HEK293 (cell line): ENCODE measurements around the gene FZR1.

Experiments
- PBX3 ChIP-seq: sonication (generic); formaldehyde crosslinking; IDR thresholded peaks from 2 replicates; pipeline ENCODE4 v1.8.1; 2022; ENCODE audit warnings: mild to moderate bottlenecking, moderate library complexity, missing genetic modification reagents
- REPIN1 ChIP-seq: fragments of 450-650 bp; formaldehyde crosslinking; IDR thresholded peaks from 2 replicates; pipeline ENCODE4 v1.5.1; 2017; ENCODE audit warnings: missing biosample characterization, missing genetic modification characterization, low read depth
- SCRT2 ChIP-seq: fragments of 450-650 bp; formaldehyde crosslinking; IDR thresholded peaks from 2 replicates; pipeline ENCODE4 v1.5.1; 2016; ENCODE audit warnings: missing biosample characterization, missing genetic modification characterization
- ZBTB48 ChIP-seq: fragments of 450-650 bp; formaldehyde crosslinking; IDR thresholded peaks from 2 replicates; pipeline ENCODE4 v1.5.1; 2016; ENCODE audit warnings: missing biosample characterization, missing genetic modification characterization
- ZEB2 ChIP-seq: fragments of 450-650 bp; formaldehyde crosslinking; IDR thresholded peaks from 2 replicates; pipeline ENCODE4 v1.5.1; 2016; ENCODE audit warnings: missing biosample characterization, missing genetic modification characterization
- ZFHX2 ChIP-seq: fragments of 450-650 bp; formaldehyde crosslinking; conservative IDR thresholded peaks from 2 replicates; pipeline ENCODE4 v1.5.1; 2016; ENCODE audit warnings: missing biosample characterization, missing genetic modification characterization
- ZNF138 ChIP-seq: fragments of 450-650 bp; formaldehyde crosslinking; IDR thresholded peaks from 2 replicates; pipeline ENCODE4 v1.5.1; 2016; ENCODE audit warnings: missing biosample characterization, missing genetic modification characterization, borderline replicate concordance
- ZNF214 ChIP-seq: fragments of 450-650 bp; formaldehyde crosslinking; IDR thresholded peaks from 2 replicates; pipeline ENCODE4 v1.5.1; 2017; ENCODE audit warnings: missing biosample characterization, mild to moderate bottlenecking, missing genetic modification characterization, borderline replicate concordance
- ZNF23 ChIP-seq: fragments of 450-650 bp; formaldehyde crosslinking; IDR thresholded peaks from 2 replicates; pipeline ENCODE4 v1.5.1; 2016; ENCODE audit warnings: missing biosample characterization, missing genetic modification characterization, borderline replicate concordance
- ZNF239 ChIP-seq: fragments of 450-650 bp; formaldehyde crosslinking; IDR thresholded peaks from 2 replicates; pipeline ENCODE4 v1.5.1; 2016; ENCODE audit warnings: missing biosample characterization, missing genetic modification characterization
- ZNF274 ChIP-seq, 2 experiments: fragments of 200-500 bp in 1 of 2; fragments of 450-650 bp in 1 of 2; sonication (Bioruptor generic) in 1 of 2; formaldehyde crosslinking in 1 of 2; IDR thresholded peaks; 2 replicates each; pipeline versions ENCODE4 v1.5.1 to v1.6.1; 2014 to 2016; ENCODE audit warnings: borderline replicate concordance in 1 of 2, inconsistent platforms in 1 of 2, low read length in 1 of 2, missing biosample characterization in 1 of 2, missing genetic modification characterization in 1 of 2
- ZNF302 ChIP-seq: fragments of 450-650 bp; formaldehyde crosslinking; IDR thresholded peaks from 2 replicates; pipeline ENCODE4 v1.5.1; 2016; ENCODE audit warnings: missing biosample characterization, missing genetic modification characterization, low read depth
- ZNF324 ChIP-seq: fragments of 450-650 bp; formaldehyde crosslinking; IDR thresholded peaks from 2 replicates; pipeline ENCODE4 v1.5.1; 2016; ENCODE audit warnings: missing biosample characterization, missing genetic modification characterization
- ZNF350 ChIP-seq: fragments of 450-650 bp; formaldehyde crosslinking; IDR thresholded peaks from 2 replicates; pipeline ENCODE4 v1.5.0; 2017; ENCODE audit warnings: missing biosample characterization, mild to moderate bottlenecking, missing genetic modification characterization
- ZNF391 ChIP-seq: fragments of 450-650 bp; formaldehyde crosslinking; IDR thresholded peaks from 2 replicates; pipeline ENCODE4 v1.5.1; 2016; ENCODE audit warnings: low read depth, missing biosample characterization, missing genetic modification characterization, borderline replicate concordance
- ZNF394 ChIP-seq: fragments of 450-650 bp; formaldehyde crosslinking; IDR thresholded peaks from 2 replicates; pipeline ENCODE4 v1.5.1; 2016; ENCODE audit warnings: missing biosample characterization, missing genetic modification characterization, mild to moderate bottlenecking, moderate library complexity, borderline replicate concordance
- ZNF501 ChIP-seq: fragments of 450-650 bp; formaldehyde crosslinking; IDR thresholded peaks from 2 replicates; pipeline ENCODE4 v1.5.1; 2016; ENCODE audit warnings: missing biosample characterization, missing genetic modification characterization
- ZNF558 ChIP-seq: fragments of 450-650 bp; formaldehyde crosslinking; IDR thresholded peaks from 2 replicates; pipeline ENCODE4 v1.5.1; 2016; ENCODE audit warnings: missing biosample characterization, missing genetic modification characterization
- ZNF621 ChIP-seq: fragments of 450-650 bp; formaldehyde crosslinking; IDR thresholded peaks from 2 replicates; pipeline ENCODE4 v1.5.1; 2017; ENCODE audit warnings: missing biosample characterization, missing genetic modification characterization
- ZNF626 ChIP-seq: fragments of 450-650 bp; sonication (Bioruptor Pico); formaldehyde crosslinking; IDR thresholded peaks from 2 replicates; pipeline ENCODE4 v1.5.1; 2018; ENCODE audit warnings: missing biosample characterization, missing genetic modification characterization, inconsistent platforms
- ZNF707 ChIP-seq: fragments of 450-650 bp; formaldehyde crosslinking; IDR thresholded peaks from 2 replicates; pipeline ENCODE4 v1.5.1; 2016; ENCODE audit warnings: missing biosample characterization, missing genetic modification characterization
- ZNF76 ChIP-seq: fragments of 450-650 bp; formaldehyde crosslinking; IDR thresholded peaks from 2 replicates; pipeline ENCODE4; 2016; ENCODE audit warnings: low read depth, missing biosample characterization, missing genetic modification characterization, borderline replicate concordance
- ZNF792 ChIP-seq: fragments of 450-650 bp; formaldehyde crosslinking; IDR thresholded peaks from 2 replicates; pipeline ENCODE4 v1.5.1; 2016; ENCODE audit warnings: missing biosample characterization, missing genetic modification characterization
- ZNF837 ChIP-seq: fragments of 450-650 bp; formaldehyde crosslinking; IDR thresholded peaks from 2 replicates; pipeline ENCODE4 v1.5.1; 2016; ENCODE audit warnings: missing biosample characterization, missing genetic modification characterization
- ZXDB ChIP-seq: fragments of 450-650 bp; formaldehyde crosslinking; IDR thresholded peaks from 2 replicates; pipeline ENCODE4 v1.5.1; 2016; ENCODE audit warnings: missing biosample characterization, missing genetic modification characterization
- TF ChIP-seq, protein P1 (sequence below): fragments of 450-650 bp; formaldehyde crosslinking; IDR thresholded peaks from 2 replicates; pipeline ENCODE4 v1.5.1; 2017; ENCODE audit warnings: missing biosample characterization, missing genetic modification characterization
- TF ChIP-seq, protein P2 (sequence below): fragments of 450-650 bp; formaldehyde crosslinking; IDR thresholded peaks from 2 replicates; pipeline ENCODE4 v1.5.1; 2017; ENCODE audit warnings: missing biosample characterization, mild to moderate bottlenecking, missing genetic modification characterization, moderate library complexity
- TF ChIP-seq, protein P3 (sequence below): fragments of 450-650 bp; formaldehyde crosslinking; IDR thresholded peaks from 2 replicates; pipeline ENCODE4 v1.5.1; 2016; ENCODE audit warnings: missing biosample characterization, missing genetic modification characterization
- TF ChIP-seq, protein P4 (sequence below): fragments of 450-650 bp; formaldehyde crosslinking; IDR thresholded peaks from 2 replicates; pipeline ENCODE4 v1.5.1; 2016; ENCODE audit warnings: missing biosample characterization, missing genetic modification characterization

Gene FZR1

DNA sequence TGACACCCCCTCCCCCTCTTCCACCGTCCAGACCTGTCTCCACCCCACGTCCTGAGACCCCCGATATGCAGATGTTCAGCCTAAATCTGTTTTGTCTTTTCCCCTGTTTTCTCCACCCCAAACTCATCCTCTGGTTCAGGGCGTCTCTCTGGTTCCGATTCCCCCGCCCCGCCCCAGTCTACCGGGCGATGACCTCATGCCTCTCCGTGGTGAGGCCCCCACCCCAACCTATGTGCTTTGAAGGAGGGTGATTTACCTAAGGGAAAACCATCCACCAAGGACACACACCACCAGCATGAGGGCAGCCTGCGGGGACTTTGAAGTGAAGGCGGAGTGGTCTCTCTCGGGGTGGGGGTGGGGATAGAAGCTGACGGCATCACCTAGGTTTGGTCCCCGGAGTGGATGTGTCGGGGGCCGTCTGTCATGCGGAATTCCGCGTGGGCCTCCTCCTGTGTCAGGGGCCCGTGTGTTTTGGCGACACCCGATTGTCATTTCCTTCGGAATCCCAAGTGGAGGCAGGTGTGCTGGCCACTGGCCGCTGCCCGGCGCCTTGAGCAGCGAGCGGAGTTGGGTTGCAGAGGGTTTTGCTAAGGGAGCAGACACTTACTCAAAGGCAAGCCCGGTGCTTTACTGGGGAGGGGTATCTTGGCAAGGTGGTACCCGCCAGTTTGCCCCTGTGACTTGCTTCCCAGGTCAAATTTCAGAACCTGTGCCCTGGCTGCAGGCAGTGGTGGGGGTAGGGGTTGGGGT, 1.4 kb downstream of the FZR1 start (continued):
- no peak for TF ChIP-seq PBX3 (CRISPR knock-in tag)
- no peak for TF ChIP-seq ZNF621
- TF ChIP-seq ZNF302 (tag by site-specific recombination), result no peak
- TF ChIP-seq ZBTB48 (tag by site-specific recombination), result 0 out of 2 replicates have a peak, but pooled peaks have one; percentile 39
- no peak for TF ChIP-seq ZNF274 (IDR thresholded peaks at IDR 0.05; ENCODE audit: low read length)
- no peak for TF ChIP-seq ZNF274 (tag by site-specific recombination; IDR thresholded peaks at IDR 0.05; ENCODE audit: borderline replicate concordance)
- TF ChIP-seq ZNF391 (tag by site-specific recombination), result no peak
- no peak for TF ChIP-seq SCRT2
- no peak for TF ChIP-seq ZNF792
- peak; percentile 85; the same call in 1 of the 2 replicates for TF ChIP-seq ZEB2 (tag by site-specific recombination)
- TF ChIP-seq ZNF23, result no peak
- TF ChIP-seq, protein P1, sequence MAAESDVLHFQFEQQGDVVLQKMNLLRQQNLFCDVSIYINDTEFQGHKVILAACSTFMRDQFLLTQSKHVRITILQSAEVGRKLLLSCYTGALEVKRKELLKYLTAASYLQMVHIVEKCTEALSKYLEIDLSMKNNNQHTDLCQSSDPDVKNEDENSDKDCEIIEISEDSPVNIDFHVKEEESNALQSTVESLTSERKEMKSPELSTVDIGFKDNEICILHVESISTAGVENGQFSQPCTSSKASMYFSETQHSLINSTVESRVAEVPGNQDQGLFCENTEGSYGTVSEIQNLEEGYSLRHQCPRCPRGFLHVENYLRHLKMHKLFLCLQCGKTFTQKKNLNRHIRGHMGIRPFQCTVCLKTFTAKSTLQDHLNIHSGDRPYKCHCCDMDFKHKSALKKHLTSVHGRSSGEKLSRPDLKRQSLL (tag by site-specific recombination), result no peak
- no peak for TF ChIP-seq ZXDB (tag by site-specific recombination)
- TF ChIP-seq, protein P2, sequence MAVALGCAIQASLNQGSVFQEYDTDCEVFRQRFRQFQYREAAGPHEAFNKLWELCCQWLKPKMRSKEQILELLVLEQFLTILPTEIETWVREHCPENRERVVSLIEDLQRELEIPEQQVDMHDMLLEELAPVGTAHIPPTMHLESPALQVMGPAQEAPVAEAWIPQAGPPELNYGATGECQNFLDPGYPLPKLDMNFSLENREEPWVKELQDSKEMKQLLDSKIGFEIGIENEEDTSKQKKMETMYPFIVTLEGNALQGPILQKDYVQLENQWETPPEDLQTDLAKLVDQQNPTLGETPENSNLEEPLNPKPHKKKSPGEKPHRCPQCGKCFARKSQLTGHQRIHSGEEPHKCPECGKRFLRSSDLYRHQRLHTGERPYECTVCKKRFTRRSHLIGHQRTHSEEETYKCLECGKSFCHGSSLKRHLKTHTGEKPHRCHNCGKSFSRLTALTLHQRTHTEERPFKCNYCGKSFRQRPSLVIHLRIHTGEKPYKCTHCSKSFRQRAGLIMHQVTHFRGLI (tag by site-specific recombination), result no peak
- no peak for TF ChIP-seq ZNF76
- no peak for TF ChIP-seq ZNF626 (tag by site-specific recombination)
- TF ChIP-seq, protein P3, sequence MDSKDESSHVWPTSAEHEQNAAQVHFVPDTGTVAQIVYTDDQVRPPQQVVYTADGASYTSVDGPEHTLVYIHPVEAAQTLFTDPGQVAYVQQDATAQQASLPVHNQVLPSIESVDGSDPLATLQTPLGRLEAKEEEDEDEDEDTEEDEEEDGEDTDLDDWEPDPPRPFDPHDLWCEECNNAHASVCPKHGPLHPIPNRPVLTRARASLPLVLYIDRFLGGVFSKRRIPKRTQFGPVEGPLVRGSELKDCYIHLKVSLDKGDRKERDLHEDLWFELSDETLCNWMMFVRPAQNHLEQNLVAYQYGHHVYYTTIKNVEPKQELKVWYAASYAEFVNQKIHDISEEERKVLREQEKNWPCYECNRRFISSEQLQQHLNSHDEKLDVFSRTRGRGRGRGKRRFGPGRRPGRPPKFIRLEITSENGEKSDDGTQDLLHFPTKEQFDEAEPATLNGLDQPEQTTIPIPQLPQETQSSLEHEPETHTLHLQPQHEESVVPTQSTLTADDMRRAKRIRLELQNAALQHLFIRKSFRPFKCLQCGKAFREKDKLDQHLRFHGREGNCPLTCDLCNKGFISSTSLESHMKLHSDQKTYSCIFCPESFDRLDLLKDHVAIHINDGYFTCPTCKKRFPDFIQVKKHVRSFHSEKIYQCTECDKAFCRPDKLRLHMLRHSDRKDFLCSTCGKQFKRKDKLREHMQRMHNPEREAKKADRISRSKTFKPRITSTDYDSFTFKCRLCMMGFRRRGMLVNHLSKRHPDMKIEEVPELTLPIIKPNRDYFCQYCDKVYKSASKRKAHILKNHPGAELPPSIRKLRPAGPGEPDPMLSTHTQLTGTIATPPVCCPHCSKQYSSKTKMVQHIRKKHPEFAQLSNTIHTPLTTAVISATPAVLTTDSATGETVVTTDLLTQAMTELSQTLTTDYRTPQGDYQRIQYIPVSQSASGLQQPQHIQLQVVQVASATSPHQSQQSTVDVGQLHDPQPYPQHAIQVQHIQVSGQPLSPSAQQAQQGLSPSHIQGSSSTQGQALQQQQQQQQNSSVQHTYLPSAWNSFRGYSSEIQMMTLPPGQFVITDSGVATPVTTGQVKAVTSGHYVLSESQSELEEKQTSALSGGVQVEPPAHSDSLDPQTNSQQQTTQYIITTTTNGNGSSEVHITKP (tag by site-specific recombination), result peak; percentile 18; the same call in 1 of the 2 replicates
- TF ChIP-seq ZNF239 (tag by site-specific recombination), result no peak
- TF ChIP-seq ZNF350 (tag by site-specific recombination), result no peak
- peak; percentile 29; the same call in 1 of the 2 replicates for TF ChIP-seq ZNF394
- TF ChIP-seq ZNF138 (tag by site-specific recombination), result no peak
- 0 out of 2 replicates have a peak, but pooled peaks have one; percentile 8 for TF ChIP-seq ZFHX2
- no peak for TF ChIP-seq ZNF558 (tag by site-specific recombination)
- no peak for TF ChIP-seq ZNF707
- no peak for TF ChIP-seq ZNF837 (tag by site-specific recombination)
- TF ChIP-seq, protein P4, sequence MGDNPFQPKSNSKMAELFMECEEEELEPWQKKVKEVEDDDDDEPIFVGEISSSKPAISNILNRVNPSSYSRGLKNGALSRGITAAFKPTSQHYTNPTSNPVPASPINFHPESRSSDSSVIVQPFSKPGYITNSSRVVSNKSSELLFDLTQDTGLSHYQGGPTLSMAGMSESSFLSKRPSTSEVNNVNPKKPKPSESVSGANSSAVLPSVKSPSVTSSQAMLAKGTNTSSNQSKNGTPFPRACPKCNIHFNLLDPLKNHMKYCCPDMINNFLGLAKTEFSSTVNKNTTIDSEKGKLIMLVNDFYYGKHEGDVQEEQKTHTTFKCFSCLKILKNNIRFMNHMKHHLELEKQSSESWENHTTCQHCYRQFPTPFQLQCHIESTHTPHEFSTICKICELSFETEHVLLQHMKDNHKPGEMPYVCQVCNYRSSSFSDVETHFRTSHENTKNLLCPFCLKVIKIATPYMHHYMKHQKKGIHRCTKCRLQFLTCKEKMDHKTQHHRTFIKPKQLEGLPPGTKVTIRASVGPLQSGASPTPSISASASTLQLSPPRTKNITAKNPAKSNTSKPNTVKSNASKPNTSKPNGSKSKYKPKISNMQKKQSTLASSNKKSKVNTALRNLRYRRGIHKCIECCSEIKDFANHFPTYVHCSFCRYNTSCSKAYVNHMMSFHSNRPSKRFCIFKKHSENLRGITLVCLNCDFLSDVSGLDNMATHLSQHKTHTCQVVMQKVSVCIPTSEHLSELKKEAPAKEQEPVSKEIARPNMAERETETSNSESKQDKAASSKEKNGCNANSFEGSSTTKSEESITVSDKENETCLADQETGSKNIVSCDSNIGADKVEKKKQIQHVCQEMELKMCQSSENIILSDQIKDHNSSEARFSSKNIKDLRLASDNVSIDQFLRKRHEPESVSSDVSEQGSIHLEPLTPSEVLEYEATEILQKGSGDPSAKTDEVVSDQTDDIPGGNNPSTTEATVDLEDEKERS (tag by site-specific recombination), result no peak
- TF ChIP-seq ZNF501, result no peak; the same call in 1 of the 2 replicates
- TF ChIP-seq ZNF324, result no peak
- TF ChIP-seq REPIN1 (tag by site-specific recombination), result no peak
- no peak for TF ChIP-seq ZNF214 (tag by site-specific recombination)
